ENCODE results near the gene ZCCHC18. TPM values are rescaled to one million over a fixed set of nuclear protein-coding genes. Genes with fewer than 3 reads are reported as not detected.
"Not testable (repeated sequence)": the region's sequence is repeated elsewhere in the genome, so short reads cannot be mapped to it uniquely, and the experiment has no call there.

Gene ZCCHC18
- total RNA-seq, 1 donor from 2014 or later = 0.35 TPM

DNA sequence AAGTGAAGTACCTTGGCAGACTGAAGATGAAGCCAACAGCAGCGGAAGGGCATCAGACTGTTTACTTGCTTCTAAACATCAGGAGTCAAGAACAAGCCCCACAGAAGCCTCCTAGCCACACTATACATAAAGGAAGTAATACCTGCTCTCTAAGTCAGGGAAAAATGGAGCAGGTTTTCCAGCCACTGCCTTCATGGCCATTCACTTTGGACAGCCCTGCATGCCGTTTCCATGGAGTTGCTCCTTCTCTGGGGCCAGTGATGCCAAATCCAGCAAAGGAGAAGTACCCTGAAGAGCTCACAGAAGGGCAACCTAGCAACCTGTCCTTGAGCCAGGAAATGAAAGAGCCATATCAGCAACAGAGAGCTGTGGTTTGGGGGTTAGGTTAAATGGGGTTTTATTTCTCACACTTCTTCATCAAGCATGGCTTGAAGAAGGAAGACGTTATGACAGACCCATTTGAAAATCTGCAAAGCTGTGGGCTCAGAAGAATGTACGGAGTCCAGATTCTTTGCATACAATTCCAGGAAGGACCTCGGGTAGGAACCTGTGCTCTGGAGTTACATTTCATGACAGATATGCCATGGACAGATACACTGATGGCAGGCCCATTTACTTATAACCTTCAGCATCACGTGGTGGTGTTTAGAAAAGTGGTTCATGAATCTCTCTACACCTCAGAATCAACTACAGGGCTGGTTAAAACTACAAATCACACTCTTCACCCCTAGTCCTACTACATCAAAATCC, 1.7 kb upstream of the ZCCHC18 start:
- H3K27me3 Mint-ChIP-seq; H3K9me3 Mint-ChIP-seq; H3K36me3 Mint-ChIP-seq (ENCODE audit: low read depth); DNase-seq; H3K4me3 Mint-ChIP-seq; H3K4me1 Mint-ChIP-seq; H3K27ac Mint-ChIP-seq: not testable (repeated sequence)
- intact Hi-C loops (cut with micrococcal nuclease) = loop anchor here (5.0 kb wide), 2 partner anchors 263 to 423 kb away; partner anchors contain the start of gene MORF4L2

DNA sequence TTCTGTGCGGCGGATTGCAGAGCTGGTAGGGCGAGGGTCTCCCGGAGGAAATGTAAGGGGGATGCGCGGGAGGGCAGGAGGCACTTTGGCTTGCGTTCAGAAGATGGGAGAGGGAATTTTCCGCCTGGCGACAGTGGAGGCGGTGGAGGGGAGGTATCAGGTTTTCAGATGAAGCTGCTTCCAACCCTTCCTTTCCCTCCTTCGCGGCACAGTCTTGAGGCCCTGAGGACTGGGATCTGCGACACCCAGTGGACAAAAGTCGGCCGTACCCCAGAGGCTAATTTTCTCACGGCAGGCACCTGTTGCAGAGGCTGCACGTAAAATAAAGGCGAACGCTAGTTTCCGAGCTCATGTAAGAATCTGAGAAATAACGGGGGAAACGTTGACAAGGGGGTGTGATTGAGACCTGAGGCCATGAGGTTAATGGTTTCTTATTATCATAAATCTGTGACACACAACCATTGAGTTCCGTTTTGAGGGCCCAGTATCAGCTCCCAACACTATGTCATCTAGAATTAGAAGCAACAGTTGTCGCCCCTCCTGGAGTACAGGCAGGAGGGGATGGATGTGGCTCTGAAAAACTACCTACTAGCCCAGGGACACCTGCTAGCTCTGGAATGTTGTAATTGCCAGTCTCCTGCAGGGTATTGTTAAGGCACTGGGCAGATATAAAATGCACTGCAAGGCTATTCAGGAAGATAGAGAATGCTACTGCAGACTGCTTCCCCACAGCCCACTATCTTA, 1.1 kb downstream of the ZCCHC18 start:
- Mint-ChIP-seq H3K36me3 (ENCODE audit: low read depth) (no peaks in the 10 kb centered on the region), H3K27ac (peak overlapping the region; percentile 47), H3K4me3 (peak overlapping the region; percentile 88), H3K27me3 (peaks cover 2% of the 10 kb centered on the region), H3K4me1 (peaks cover 18% of the 10 kb centered on the region), H3K9me3 (no peaks in the 10 kb centered on the region)
- peak; percentile 81 for DNase-seq
- intact Hi-C loops (cut with micrococcal nuclease) = loop anchor here (1.0 to 5.0 kb wide), 4 partner anchors 15 to 426 kb away; partner anchors contain the start of gene MORF4L2

DNA sequence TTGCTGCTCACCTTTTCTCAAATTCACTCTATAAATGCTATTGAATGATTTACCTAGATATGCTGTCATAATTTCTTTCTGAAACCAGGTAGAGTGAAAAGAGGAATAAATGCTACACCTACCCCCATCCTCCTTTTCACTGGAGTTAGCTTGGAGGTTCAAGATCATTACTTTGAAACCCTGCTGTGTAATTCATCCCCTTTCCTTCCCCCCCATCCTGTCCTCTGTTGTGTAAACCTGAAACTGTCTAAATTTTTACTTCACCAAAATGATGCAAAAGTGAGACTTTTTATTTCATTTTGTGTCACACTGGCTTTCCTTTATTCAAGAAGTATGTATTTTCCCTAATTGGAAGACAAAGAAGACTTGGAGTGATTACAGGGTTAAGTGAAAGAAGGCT, 5.4 kb downstream of the ZCCHC18 start:
- no peak overlapping the region for H3K4me3 Mint-ChIP-seq
- no peak overlapping the region for H3K27ac Mint-ChIP-seq
- no peak for DNase-seq
- peaks cover 17% of the 10 kb centered on the region for H3K4me1 Mint-ChIP-seq
- intact Hi-C loops (cut with micrococcal nuclease) = no loop called here
- H3K27me3 Mint-ChIP-seq = peaks cover 2% of the 10 kb centered on the region
- H3K36me3 Mint-ChIP-seq (ENCODE audit: low read depth) = no peaks in the 10 kb centered on the region
- no peaks in the 10 kb centered on the region for H3K9me3 Mint-ChIP-seq

DNA sequence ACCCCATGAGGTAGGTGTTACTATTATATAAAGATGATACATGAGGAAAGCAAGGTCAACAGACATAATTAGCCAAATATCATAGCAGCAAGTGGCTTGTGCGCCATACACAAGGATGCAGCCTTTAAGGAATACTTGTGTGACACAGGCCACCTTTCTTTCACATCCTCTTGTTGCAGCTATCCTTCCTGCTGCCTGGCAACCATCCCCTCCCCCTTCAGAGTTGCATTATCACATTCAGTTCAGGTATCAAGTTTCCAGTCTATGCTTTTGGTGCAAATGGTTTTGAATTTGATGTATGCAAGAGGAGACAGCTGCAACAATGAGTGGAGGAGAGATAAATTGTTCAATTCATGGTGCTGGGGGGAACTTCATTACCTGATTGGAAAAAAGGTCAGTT, 6.4 kb downstream of the ZCCHC18 start:
- intact Hi-C loops (cut with micrococcal nuclease) = no loop called here
- no peaks in the 10 kb centered on the region for H3K27me3 Mint-ChIP-seq
- H3K27ac Mint-ChIP-seq = no peak overlapping the region
- H3K4me1 Mint-ChIP-seq = peaks cover 19% of the 10 kb centered on the region
- DNase-seq = no peak
- H3K4me3 Mint-ChIP-seq = no peak overlapping the region
- H3K36me3 Mint-ChIP-seq (ENCODE audit: low read depth) = no peaks in the 10 kb centered on the region
- no peaks in the 10 kb centered on the region for H3K9me3 Mint-ChIP-seq

DNA sequence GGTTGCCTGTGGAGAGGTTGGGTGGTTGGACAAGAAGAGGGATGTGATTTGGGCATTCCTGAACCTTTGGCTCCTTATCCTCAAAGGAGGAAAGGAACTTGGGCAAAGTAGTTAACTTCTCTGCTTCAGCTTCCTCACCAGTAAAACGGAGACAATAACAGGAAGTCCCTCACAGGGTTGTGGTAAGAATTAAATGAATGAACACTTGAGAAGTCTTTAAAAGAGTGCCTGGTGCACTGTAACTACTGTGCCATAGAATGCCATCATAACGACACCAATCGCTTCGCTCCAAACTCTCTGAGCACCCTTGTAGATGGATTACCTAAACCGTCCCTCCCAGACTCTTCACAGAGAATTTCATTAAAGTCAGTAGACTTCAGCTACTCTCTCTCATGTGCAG, 10.5 kb downstream of the ZCCHC18 start:
- Mint-ChIP-seq H3K27me3 (no peaks in the 10 kb centered on the region), H3K9me3 (no peaks in the 10 kb centered on the region), H3K36me3 (ENCODE audit: low read depth) (no peaks in the 10 kb centered on the region), H3K4me3 (peak overlapping the region; percentile 26), H3K27ac (peak overlapping the region; percentile 51), H3K4me1 (peaks cover 15% of the 10 kb centered on the region)
- intact Hi-C loops (cut with micrococcal nuclease) = no loop called here
- DNase-seq = peak; percentile 57

DNA sequence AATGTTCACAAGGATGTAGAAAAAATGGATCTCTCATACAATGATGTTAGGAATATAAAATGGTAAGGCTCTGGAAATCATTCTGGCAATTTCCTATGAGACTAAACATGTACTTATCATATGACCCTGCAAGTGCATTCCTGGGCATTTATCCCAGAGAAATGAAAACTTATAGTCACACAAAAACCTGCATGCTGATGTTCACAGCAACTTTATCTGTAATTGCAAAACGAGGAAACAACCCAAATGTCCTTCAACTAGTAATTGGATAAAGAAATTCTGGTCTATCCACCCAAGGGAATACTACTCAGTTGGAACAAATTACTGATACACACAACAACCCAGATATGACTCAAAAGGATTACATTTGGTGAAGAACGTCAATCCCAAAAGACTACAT, 14.5 kb downstream of the ZCCHC18 start:
- intact Hi-C loops (cut with micrococcal nuclease) = no loop called here
- Mint-ChIP-seq H3K4me1 (peaks cover 11% of the 10 kb centered on the region), H3K9me3 (no peaks in the 10 kb centered on the region), H3K27me3 (no peaks in the 10 kb centered on the region), H3K4me3 (no peak overlapping the region), H3K36me3 (ENCODE audit: low read depth) (peaks cover 9% of the 10 kb centered on the region), H3K27ac (no peak overlapping the region)
- no peak for DNase-seq

DNA sequence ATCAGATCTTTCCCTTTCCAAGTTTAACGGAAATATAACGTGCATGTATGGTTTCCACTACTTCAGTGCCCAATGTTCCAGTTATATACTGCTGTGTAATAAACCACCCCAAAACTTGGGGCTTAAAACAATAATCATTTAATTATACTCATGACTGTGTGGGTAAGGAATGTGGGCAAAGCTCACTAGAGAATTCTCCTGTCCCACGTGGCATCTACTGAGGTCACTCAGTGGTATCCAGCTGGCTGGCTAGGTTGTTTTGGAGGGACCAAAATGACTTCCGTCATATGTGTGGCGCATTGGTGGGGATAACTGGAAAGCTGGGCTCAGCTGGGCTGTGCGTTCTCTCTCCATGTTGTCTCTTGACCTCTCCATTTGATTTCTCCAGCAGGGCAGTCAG, 18.5 kb downstream of the ZCCHC18 start:
- Mint-ChIP-seq H3K4me1 (peaks cover 15% of the 10 kb centered on the region), H3K36me3 (ENCODE audit: low read depth) (peaks cover 9% of the 10 kb centered on the region), H3K27me3 (no peaks in the 10 kb centered on the region), H3K27ac (no peak overlapping the region), H3K9me3 (no peaks in the 10 kb centered on the region), H3K4me3 (no peak overlapping the region)
- intact Hi-C loops (cut with micrococcal nuclease) = no loop called here
- no peak for DNase-seq

DNA sequence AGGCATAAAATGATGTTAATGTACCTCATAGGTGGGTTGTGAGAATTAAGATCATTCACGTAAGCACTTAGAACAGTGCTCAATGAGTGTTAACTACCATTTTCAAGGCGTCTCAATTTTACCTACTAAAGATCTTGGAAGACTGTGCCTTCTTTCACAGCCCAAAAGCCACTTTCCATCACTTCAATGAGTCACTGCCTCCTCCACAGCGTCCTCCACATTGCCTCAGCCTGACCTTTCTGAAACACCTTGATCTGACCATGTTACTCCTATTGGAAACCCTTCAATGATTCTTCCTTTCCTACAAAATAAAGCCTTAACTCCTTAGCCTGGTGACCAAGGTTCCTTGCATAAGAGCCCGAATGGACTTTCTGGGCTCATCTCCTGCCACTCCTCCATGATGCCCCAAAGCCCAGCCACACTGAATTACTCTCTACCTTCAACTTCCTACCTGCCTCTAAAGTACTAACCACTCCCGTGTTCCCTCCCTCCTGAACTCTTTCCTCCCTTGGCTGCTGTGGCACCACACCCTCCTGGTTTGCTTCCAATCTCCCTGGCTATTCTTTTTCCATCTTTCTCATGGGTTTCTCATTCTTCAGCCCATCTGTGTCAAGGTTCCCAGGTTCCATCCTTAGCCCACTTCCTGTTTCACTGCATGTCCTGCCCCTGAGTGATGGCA, 22.4 kb downstream of the ZCCHC18 start:
- intact Hi-C loops (cut with micrococcal nuclease) = no loop called here
- no peak overlapping the region for H3K4me3 Mint-ChIP-seq
- no peaks in the 10 kb centered on the region for H3K27me3 Mint-ChIP-seq
- no peak for DNase-seq
- no peak overlapping the region for H3K27ac Mint-ChIP-seq
- peaks cover 15% of the 10 kb centered on the region for H3K4me1 Mint-ChIP-seq
- no peaks in the 10 kb centered on the region for H3K9me3 Mint-ChIP-seq
- H3K36me3 Mint-ChIP-seq (ENCODE audit: low read depth) = peaks cover 5% of the 10 kb centered on the region

DNA sequence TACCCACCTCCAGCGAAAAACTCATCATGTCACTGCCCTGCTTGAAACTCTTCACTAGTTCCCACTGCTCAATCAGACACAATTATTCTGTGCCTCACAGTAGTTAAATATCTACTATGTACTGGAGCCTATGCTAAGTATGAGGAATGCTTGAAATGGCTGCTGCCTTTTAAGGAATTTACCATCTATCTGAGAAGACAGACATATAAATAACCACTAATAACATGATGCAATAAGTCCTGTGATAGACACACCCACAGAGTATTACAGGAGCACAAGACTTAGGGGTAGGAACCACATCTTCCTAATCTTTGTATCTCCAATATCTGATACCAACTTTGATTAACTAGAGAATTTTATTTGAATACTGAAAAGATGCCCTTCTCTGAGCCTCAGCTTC, 23.4 kb downstream of the ZCCHC18 start:
- DNase-seq = no peak
- Mint-ChIP-seq H3K4me1 (peaks cover 15% of the 10 kb centered on the region), H3K4me3 (no peak overlapping the region), H3K9me3 (no peaks in the 10 kb centered on the region), H3K27me3 (no peaks in the 10 kb centered on the region), H3K36me3 (ENCODE audit: low read depth) (peaks cover 2% of the 10 kb centered on the region), H3K27ac (peak overlapping the region; percentile 3)
- intact Hi-C loops (cut with micrococcal nuclease) = loop anchor here (1.0 to 2.0 kb wide), 2 partner anchors 23 to 37 kb away; partner anchors contain the start of gene ZCCHC18

DNA sequence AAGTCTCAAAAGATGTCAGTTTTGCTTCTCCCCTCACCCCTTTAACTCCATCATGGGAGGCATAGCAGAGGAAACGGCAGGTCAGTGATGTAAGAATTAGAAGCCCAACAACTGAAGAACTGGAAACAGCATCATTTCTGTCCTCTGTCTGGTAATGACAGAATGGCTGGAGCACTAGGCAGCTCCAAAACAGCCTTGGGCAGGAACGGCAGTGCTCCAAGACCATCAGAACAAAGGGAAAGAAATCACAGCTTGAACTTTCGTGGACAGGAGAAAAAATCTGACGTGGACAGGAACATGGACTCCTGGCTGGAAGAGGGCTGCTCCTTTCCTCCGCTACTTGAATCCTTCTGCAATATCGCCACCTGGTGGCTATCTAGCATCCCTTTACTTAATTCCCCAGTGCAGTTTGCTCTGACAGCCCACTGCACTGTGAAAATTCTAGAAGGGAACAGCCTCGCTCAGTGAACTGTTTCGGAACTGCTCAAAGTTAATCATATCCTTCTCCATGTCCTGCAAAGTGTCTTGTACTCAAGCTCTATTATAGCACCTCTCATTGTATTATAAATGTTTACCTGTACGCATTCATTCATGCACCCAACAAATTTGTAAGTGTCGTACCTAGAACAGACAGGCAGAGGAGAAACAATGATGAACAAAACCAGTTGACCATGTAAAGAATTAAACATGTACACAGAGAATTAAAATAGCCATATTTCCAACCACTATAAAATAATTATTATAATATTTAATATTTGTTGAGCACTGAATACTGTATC, 24.1 kb downstream of the ZCCHC18 start:
- intact Hi-C loops (cut with micrococcal nuclease) = loop anchor here (1.0 to 2.0 kb wide), 2 partner anchors 24 to 38 kb away; partner anchors contain the start of gene ZCCHC18
- Mint-ChIP-seq H3K4me1 (peaks cover 15% of the 10 kb centered on the region), H3K4me3 (no peak overlapping the region), H3K27ac (no peak overlapping the region), H3K27me3 (no peaks in the 10 kb centered on the region), H3K36me3 (ENCODE audit: low read depth) (peaks cover 1% of the 10 kb centered on the region), H3K9me3 (no peaks in the 10 kb centered on the region)
- peak; percentile 84 for DNase-seq

DNA sequence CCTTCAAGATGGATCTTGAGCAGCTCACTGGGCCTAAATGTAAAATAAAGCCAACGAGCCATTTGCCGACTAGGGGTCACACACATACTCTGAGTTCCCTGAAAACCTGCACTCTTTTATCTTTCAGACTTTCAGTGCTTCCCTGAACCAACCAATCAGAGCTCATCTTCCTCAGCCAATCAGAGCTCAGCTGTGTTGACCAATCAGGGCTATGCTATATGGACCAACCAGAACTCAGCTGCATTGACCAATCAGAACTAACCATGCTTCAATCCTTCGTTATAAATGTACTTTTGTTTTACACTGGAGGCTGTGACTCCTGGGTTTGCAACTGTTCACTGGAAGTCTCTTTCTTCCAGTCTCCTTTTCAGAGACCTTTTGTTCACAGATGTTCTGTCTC, 25.2 kb downstream of the ZCCHC18 start:
- H3K36me3 Mint-ChIP-seq (ENCODE audit: low read depth) = no peaks in the 10 kb centered on the region
- H3K27me3 Mint-ChIP-seq = no peaks in the 10 kb centered on the region
- no peak overlapping the region for H3K4me3 Mint-ChIP-seq
- H3K27ac Mint-ChIP-seq = no peak overlapping the region
- H3K9me3 Mint-ChIP-seq = no peaks in the 10 kb centered on the region
- no peak for DNase-seq
- intact Hi-C loops (cut with micrococcal nuclease) = loop anchor here (2.0 kb wide), 1 partner anchor 25 kb away; the partner anchor contains the start of gene ZCCHC18
- peaks cover 15% of the 10 kb centered on the region for H3K4me1 Mint-ChIP-seq

DNA sequence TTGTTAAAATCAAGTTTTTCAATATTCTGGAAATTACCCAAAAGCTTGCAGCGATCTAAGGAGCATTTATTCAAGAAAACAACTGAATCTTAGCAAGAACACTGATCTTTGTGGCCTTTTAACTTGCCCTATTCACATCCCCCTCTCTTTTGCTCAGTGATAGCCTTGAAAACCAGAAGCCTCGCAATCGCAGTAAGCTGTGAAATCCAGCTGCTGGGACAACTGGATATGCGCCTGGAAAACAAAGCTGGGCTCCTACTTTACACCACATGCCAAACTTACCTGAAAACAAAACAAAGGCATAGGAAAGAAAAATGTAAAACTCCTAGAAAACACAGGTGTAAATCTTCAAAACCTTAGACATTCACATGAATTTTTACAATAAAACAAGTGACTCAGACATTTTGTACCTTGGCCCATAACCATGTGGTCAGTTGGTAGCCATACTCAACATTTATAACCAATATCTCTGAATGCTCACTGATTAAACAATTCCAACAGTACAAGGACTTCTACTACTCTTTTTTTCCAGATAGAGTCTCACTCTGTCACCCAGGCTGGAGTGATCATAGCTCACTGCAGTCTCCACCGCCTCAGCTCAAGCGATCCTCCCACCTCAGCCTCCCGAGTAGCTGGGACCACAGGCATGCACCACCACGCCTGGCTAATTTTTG, 28.9 kb downstream of the ZCCHC18 start:
- H3K4me3 Mint-ChIP-seq = no peak overlapping the region
- intact Hi-C loops (cut with micrococcal nuclease) = no loop called here
- no peak for DNase-seq
- H3K27ac Mint-ChIP-seq = no peak overlapping the region
- no peaks in the 10 kb centered on the region for H3K27me3 Mint-ChIP-seq
- no peaks in the 10 kb centered on the region for H3K4me1 Mint-ChIP-seq
- H3K9me3 Mint-ChIP-seq = no peaks in the 10 kb centered on the region
- no peaks in the 10 kb centered on the region for H3K36me3 Mint-ChIP-seq (ENCODE audit: low read depth)

DNA sequence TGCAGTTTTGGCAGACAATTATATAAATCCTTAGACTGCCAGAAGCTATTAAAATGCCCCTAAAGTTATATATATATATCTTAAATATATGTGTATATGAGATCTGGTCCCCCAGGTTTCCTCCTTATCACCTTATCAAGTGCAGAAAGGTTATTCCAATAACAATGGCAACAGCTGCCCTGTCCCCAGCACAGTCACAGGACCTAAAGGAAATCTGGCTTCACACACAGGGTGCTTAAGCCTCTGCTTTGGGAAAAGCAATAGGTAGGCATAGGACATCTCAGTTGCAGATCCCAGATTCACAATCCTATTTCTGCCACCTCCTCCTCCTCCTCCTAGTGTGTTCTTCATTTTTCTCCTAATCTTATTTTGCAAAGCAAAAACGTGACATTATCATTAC, 38.7 kb downstream of the ZCCHC18 start:
- Mint-ChIP-seq H3K4me1 (no peaks in the 10 kb centered on the region), H3K4me3 (no peak overlapping the region), H3K27me3 (no peaks in the 10 kb centered on the region), H3K9me3 (no peaks in the 10 kb centered on the region), H3K36me3 (ENCODE audit: low read depth) (no peaks in the 10 kb centered on the region), H3K27ac (no peak overlapping the region)
- no peak for DNase-seq
- intact Hi-C loops (cut with micrococcal nuclease) = no loop called here
